ENCODE results near the gene ADGRL3.

DNA sequence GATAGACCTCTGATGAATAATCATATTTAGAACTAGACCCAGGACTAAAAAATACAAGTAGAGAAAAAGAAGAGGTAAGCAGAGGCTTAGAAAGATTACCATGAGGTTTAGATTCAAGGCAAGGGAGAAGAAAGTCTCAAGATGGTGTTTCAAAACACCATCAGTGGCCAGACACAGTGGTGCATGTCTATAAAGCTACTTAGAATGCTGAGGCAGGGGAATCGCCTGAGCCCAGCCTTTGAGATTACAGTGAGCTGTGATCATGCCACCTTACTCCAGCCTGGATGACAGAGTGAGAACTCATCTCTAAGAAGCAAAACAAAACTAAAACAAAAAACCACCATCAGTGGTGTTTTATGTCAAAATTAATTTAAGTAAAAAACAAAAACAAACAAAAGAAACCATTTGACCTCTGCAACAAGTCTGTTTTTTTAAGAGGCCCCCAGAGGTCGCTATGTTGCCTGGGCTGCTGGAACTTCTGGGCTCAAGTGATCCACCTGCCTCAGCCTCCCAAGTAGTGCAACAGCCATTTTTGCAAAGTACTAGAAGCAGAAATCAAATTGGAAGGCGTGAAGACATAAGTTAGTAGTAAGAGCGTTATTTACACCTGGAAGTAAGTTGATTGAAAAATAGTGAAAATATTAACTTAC is 784.3 kb downstream of the ADGRL3 start:
- TF ChIP-seq, protein P1, sequence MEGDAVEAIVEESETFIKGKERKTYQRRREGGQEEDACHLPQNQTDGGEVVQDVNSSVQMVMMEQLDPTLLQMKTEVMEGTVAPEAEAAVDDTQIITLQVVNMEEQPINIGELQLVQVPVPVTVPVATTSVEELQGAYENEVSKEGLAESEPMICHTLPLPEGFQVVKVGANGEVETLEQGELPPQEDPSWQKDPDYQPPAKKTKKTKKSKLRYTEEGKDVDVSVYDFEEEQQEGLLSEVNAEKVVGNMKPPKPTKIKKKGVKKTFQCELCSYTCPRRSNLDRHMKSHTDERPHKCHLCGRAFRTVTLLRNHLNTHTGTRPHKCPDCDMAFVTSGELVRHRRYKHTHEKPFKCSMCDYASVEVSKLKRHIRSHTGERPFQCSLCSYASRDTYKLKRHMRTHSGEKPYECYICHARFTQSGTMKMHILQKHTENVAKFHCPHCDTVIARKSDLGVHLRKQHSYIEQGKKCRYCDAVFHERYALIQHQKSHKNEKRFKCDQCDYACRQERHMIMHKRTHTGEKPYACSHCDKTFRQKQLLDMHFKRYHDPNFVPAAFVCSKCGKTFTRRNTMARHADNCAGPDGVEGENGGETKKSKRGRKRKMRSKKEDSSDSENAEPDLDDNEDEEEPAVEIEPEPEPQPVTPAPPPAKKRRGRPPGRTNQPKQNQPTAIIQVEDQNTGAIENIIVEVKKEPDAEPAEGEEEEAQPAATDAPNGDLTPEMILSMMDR (IDR thresholded peaks at IDR 0.05; ENCODE audit: insufficient read depth, low read length, poor library complexity, severe bottlenecking) = no peak
- TF ChIP-seq EZH2phosphoT487 (conservative IDR thresholded peaks at IDR 0.05; ENCODE audit: low read length) = no peak
